Measurements from ENCODE around the gene CNNM3.
"Not testable (repeated sequence)": the region's sequence is repeated elsewhere in the genome, so short reads cannot be mapped to it uniquely, and the experiment has no call there.

The CNNM3 gene

DNA sequence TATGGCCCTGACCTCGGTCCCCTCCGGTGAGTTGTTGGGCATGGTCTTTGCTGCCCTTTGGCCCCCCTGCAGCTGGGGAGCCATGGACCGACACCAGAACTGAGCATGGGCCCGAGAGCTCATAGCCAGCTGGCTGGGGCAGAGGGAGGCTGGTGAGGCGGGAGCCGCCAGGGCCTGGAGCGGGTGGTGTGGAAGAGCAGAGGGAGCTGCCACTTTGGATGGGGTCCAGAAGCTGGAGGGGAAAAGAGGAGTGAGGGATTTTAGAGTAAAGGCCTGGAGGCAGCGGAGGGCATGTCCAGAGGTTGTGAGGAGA lies 16.5 kb upstream of the CNNM3 start:
- no peak for DNase-seq (ENCODE audit: low spot score)

DNA sequence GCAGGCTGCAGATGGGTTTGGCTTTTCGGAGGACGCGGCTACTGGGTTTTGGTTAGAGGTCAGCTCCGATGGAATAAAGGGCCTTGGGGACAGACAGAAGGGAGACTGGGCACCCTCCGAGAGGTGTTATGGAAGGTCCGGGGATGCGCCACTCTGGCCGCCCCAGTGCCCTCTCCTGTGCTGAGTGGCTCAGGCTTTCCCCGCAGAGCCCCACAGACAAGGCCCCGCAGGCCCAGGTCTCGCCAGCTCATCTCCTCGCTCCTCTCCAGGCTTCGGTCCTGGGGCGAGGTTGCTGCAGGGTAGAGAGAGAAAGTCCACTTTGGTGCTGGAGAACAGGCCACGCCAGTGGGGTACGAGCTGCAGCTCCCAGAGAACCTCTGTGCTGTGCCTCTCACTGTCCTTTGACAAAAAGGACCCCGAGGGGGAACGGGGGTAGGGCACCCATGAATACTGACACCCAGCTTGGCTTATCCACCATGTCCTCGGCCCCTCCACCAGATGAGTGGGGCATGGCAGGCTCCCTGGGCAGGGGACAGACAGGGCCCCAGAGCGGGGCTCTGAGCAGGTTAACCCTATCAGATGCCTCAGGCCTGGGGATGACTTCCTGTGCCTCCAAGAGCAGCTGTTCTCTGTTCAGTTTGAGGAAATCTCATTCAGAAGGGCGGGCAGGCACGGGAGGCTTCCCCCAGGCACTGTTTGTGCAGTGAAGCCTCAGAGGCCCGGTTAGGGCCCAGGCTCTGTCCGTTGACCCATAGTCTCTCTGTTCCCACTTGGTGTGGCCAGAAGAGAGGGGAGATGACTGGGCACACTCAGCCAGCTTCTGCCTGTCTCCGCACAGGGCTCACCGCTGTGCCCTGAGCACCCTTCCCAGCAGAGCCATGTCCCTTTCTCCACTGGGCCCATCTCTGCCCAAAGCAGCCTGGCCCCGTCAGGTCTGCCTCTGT lies 15.7 kb upstream of the CNNM3 start:
- DNase-seq (ENCODE audit: low spot score) = no peak

DNA sequence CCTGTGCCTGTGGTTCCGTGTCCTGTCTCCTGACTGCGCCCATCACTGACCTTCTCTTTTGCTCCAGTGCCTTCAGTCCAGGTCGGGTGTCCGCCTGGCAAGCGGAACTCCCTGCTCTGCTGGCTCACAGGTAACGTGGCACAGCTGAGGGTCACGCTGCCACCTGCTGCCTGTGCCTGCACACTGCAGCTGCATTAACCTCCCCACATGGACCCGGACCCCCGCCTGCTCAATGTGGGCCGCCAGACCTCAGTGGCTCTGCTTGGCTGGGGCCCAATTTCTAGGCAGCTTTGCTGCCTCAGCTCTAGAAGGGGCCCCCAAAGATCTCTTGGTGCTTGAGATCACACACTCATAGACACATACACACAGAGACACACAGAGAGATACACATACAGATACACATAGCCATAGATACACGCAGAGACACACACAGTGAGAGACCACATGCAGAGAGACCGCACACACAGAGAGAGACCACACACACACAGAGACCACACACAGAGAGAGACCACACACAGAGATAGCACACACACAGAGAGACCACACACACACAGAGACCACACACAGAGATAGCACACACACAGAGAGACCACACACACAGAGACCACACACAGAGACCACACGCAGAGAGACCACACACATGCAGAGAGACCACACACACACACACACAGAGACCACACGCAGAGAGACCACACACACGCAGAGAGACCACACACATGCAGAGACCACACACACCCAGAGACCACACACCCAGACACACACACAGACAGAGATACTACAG lies 14.9 kb upstream of the CNNM3 start:
- peak; percentile 72 for DNase-seq (ENCODE audit: low spot score)

DNA sequence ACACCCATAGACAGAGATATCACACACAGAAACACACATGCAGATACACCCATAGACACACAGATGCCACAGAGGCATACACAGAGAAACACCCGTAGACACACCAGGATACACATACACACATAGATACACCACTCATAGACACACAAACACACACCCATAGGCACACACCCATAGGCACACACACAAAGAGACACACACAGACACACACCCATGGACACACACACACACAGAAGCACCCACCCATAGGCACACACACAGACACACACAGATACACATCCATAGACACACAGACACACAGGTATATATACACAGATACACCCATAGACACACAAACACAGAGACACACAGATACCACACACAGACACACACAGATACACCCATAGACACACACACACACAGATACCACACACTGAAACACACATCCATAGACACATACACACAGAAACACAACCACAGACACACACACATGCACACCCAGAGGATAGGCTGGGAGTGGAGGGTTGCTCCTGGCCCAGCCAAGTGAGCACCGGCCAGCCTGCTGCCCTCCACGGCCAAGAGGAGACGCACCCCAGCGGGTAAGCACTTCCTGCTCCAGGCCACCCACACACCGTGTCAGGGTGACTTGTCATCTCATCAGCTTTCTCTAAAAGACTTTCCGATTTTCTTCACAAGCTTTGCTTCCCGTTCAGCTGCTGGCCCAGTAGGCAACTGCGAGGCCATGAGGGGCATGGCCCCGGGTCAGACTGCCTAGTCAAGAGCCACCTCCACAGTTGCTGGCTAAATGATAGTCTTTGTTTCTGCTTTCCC lies 14.1 kb upstream of the CNNM3 start:
- peak; percentile 30 for DNase-seq (ENCODE audit: low spot score)

DNA sequence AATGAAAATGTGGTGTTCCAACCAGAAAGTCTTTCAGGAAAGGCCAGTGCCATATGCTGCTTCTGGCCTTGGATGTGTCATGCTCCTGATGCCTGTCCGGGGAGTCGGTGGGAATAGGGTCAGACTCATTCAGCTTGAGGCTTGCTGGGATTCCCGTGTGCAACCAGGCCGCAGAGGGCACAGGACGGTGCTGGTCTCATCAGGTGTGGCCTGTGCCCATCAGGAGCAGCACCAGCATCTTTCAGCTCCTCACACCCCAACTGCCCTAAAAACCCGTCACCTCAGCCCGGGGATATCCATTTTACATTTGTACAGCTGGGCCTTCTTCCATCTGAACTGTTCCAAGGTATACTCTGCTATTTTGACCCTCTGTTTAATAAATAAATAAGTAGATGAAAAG lies 13.3 kb upstream of the CNNM3 start:
- no peak for DNase-seq (ENCODE audit: low spot score)

DNA sequence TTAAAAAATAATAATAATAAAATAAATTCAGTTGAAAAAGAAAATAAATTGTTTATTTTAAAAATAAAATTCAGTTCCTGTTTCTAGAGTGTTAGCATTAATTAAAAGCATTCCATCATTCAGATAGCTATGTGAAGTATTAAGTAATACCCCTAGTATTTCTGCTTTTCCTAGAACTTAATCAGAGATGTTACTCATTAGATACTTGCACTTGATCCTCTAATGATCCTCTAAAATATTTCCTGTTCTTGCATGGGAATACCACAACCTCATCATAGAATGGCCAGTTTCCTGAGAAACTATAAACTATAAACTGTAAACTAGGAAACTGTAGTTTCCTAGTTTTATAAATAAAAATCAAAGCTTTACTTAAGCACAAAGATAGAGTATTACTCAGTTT lies 11.1 kb upstream of the CNNM3 start:
- no peak for DNase-seq (ENCODE audit: low spot score)

DNA sequence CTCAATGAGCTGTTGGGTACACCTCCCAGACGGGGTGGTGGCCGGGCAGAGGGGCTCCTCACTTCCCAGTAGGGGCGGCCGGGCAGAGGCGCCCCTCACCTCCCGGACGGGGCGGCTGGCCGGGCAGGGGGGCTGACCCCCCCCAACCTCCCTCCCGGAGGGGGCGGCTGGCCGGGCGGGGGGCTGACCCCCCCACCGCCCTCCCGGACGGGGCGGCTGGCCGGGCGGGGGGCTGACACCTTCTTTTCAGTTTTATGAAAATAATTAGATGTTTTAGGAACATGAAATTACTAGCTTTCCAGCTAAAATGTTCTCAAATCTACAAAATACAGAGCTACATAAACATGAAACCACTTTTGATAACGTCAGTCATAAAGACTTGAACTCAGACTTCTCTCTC lies 10.1 kb upstream of the CNNM3 start:
- not testable (repeated sequence) for DNase-seq (ENCODE audit: low spot score)

DNA sequence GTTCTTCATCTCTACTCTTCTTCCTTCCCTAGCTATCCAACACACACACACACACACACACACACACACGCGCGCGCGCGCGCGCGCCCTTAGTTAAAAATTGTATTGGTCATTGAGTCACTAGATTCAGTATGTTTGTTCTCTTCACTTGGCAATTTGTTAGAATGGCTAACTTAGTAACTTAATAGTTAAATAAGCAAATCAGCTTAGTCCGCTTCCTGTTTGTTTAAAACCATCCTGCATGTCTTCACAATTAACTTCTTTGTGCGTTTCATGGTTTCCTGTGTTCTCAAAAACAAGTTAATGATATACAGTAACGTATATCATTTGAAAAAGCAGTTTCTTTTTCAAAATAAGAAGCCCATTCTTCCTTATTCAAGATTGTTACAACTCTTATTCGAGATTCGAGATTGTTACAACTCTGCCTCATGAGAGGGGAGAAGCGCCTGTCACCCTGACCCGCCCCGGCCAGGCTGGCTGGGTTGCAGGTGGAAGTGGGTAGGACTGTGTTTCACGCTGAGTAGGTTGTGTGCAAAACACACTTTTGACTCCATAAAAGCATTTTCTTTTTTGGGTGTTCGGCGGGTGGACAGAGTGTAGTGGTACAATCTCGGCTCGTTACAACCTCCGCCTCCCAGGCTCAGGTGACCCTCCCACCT lies 9.5 kb upstream of the CNNM3 start:
- DNase-seq (ENCODE audit: low spot score) = peak; percentile 47

DNA sequence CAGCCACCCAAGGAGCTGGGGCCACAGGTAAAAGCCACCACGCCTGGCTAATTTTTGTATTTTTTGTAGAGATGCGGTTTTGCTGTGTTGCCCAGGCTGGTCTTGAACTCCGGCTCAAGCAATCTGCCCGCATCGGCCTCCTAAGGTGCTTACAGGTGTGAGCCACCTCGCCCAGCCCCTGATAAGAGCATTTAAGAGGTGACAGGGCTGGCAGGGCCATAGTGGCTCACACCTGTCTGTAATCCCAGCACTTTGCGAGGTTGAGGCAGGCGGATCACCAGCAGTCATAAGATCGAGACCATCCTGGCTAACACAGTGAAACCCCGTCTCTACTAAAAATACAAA lies 9.0 kb upstream of the CNNM3 start:
- DNase-seq (ENCODE audit: low spot score) = no peak

DNA sequence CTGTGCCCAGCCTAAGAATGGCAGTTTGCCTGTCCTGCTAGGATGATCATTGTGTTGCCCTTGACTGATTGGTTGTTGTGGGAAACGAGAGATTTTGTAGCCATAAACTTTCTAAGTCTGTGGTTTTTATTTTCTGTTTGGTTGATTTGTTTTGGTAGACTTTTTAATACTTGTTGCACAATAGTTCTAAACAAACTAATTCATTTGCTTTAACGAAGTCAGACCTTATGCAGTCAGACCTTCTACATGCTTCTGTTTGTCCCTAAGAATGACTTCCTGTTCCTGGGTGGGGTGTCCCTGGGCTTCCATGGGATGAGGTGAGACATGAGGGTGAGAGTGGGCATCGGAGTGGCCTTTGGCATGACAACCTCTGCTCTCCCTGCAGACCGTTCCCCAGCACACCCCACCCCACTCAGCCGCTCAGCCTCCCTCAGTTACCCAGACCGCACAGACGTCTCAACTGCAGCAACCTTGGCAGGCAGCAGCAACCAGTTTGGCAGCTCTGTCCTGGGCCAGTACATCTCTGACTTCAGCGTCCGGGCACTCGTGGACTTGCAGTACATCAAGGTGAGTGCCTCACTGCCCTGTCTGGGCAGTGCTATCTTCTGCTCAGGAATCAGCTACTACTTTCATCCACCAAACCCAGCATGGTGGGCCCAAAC lies 7.8 kb upstream of the CNNM3 start:
- no peak for DNase-seq (ENCODE audit: low spot score)

DNA sequence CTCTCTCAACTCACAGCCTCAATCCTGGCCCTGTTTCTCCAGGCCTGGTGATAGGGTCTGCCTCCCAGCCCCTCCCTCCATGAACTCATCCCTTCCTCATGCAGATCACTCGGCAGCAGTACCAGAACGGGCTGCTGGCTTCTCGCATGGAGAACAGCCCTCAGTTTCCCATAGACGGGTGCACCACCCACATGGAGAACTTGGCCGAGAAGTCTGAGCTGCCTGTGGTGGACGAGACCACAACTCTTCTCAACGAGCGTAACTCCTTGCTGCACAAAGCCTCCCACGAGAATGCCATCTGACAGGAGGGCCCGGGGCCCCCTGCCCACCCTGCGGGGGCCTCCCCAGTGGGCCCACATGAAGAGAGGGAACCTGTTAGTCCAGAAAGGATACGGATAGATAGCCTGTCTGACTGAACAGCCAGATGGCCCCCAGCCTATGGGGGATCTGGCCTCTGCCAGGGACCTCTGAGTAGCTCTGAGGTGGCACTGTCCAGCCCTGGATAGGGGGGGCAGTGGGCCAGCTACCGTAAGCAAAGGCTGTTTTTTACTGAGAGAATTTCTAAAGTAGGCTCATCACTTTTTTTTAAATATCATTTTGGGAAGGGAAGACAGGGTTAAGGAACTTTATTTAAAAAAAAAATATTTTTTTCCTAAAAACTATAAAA lies 6.7 kb upstream of the CNNM3 start:
- no peak for DNase-seq (ENCODE audit: low spot score)

DNA sequence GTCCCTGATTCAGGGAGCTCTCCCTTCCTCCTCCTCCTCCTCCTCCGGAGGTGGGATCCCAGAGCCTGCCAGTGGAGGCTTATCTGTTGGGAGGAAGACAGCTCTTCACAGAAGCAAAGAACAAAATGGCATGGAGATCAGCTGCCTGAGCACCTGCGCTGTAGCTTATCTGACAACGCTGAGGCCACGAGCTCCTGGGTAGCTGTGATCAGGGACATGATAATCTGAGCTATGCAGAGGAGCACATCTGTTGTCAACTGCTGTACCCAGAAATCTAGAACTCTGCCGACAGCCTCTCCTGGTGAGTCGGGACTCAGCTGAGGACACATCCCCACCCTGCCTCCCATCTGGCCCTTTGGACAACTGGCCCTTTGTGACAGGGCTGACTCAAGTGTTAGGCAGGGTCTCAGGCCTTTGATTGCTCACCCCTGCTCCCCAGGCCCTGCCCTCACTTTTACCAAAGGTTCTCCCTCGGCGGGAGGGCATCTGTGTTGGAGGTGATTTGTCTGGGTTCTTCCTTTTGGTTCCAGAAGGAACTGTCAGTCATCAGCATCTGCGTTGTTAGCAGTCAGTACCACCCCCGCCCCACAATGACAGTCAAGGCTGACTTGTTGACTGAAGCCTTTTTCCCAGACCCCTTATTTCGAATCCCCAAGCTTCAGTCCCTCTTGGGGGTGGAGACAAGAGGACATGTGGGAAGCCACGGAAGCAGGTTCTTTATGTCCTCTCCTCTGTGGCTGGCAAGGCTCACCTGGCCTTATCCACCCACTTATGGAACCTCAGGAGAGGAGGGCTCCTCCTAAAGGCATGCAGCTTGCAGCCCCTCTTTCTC lies 5.9 kb upstream of the CNNM3 start:
- no peak for DNase-seq (ENCODE audit: low spot score)

DNA sequence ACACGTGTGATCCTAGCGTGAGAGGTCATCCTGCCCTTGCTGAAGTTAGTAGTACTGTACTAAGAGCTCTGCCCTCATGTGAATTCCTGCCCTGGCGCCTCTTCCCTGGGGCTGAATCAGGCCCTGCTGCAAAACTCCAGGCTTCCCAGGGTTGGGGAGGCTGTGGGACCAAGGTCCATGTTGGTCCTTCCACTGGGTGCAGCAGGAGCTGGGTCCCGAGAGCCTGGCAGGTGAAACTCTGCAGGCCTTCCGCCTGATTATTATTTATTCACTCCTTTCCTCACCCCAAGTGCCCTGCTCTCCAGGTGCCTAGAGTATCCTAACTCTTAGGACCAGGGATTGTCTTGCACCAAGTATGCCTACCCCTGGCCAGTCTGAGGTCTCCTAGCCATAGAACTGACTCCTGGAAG lies 5.3 kb upstream of the CNNM3 start:
- DNase-seq (ENCODE audit: low spot score) = no peak

DNA sequence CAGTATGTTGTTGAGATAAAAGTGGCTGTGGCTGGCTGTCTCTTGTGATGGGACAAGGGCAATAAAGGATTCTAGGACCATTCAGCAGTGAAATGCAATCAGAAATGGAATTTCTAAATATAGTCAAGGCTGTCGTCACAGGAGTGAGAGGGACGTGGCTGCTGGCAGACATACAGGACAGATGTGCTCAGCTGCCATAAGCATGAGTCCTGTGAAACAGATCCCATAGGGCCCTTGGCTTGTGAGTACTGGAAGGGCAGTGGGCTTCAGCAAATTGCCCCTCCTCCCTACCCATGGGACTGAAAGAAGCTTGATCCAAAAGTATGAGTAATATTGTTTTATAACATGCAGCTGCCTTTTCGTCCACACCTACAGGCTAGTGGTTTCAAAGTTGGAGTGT lies 4.2 kb upstream of the CNNM3 start:
- no peak for DNase-seq (ENCODE audit: low spot score)

DNA sequence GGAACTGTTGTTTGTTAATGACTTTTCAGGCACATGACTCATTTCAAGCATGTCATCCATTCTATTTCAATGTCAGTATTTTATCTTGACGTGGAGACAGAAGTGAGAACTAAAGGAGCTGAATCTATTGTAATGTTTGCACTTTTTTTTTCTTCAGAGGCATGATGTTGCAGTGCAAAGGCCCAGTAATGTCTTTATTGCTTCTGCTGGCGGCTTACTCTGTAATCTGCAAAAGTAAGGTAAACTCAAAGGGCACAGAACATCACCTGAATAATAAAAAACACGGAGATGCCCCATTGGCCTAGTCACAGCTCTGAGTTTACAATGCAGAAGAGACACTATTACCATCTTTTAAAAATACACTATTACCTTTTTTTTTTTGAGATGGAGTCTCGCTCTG lies 2.4 kb upstream of the CNNM3 start:
- no peak for DNase-seq (ENCODE audit: low spot score)

DNA sequence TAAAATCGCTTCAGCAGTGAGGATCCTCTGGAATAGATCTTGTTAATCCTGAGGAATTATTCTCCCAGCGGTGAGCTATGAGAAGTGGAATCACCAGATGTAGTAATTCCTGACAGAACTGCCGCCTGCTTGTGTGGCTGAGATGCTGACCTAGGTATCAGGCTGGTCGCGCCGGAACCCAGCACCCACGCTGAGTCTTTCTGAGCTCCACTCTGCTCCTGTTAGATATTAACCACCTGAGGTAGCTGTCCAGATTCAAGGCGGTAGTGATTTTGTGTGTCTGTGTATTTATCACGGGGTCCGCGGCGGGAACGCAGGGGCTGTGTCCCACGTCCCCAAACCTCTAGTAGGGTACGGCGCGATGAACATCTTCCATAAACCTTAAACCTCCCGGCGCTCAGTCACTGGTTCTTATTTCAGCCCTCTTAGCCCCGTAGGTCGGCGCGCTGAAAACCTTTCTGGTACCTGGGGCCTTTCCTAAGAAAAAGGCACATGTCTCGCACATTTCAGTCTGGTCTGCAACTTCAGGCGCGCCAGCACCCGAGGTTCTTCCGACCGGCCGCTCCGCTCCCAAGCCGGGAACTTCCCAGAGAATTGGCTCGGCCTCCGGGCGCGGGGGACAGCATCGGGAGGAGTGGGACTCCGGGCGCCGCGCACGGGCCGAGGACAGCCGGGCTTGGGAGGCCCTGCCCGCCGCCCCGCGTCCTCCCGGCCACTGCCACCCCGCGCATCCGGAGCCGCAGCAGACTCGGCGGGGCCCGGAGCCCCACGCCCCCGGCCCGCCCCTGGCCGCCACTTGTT lies 542 bp upstream of the CNNM3 start:
- DNase-seq (ENCODE audit: low spot score) = peak; percentile 35

DNA sequence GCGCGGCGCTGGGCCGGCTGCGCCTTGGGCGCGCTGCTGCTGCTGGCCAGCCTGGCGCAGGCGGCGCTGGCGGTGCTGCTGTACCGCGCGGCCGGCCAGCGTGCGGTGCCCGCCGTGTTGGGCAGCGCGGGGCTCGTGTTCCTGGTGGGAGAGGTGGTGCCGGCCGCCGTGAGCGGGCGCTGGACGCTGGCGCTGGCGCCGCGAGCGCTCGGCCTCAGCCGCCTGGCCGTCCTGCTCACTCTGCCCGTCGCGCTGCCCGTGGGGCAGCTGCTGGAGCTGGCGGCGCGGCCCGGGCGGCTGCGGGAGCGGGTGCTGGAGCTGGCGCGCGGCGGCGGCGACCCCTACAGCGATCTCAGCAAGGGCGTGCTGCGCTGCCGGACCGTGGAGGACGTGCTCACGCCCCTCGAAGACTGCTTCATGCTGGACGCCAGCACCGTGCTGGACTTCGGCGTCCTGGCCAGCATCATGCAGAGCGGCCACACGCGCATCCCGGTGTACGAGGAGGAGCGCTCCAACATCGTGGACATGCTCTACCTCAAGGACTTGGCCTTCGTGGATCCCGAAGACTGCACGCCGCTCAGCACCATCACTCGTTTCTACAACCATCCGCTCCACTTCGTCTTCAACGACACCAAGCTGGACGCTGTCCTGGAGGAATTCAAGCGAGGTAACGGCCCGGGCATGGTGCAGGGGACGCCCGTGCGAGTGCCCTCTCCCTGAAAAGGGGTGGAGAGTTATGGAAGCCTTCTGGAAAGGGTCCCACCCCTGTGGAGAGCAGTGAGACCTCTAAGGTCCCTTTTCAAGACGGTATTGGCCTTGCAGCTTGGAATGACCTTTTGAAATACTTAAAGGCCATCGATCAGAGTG lies 1.0 kb downstream of the CNNM3 start:
- DNase-seq (ENCODE audit: low spot score) = no peak

DNA sequence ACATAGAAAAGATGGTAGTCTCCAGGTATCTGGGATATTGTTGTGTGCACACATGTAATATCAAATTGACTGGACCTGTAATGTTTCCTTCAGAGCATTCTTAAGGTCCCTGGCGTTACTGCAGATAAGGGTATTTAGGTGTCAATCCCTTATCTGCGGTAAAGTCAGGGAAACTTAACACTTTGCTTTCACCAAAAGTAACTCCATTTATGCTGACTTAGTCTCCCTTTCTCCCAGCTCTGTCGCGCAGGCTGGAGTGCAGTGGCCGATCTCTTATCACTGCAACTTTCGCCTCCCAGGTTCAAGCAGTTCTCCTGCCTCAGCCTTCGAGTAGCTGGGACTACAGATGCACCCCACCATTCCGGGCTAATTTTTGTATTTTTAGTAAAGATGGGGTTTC lies 1.8 kb downstream of the CNNM3 start:
- no peak for DNase-seq (ENCODE audit: low spot score)

Data from CD4-positive, alpha-beta T cell treated with Interleukin-2 at 100 ng/mL for 4 hours (primary cell).